Progenitor cell of endocrine pancreas (in vitro differentiated cells): ENCODE measurements around the gene RBM3. TPM values are rescaled to one million over a fixed set of nuclear protein-coding genes. Genes with fewer than 3 reads are reported as not detected.

Experiments used
- DNase-seq: peaks from one replicate; pipeline ENCODE4 v3.0.0; 2021; ENCODE audit warnings: low spot score; ENCODE audit not compliant: unreplicated experiment
- H3K27ac Mint-ChIP-seq: 2 replicates; pipeline ENCODE4 v1.8.0; 2021; ENCODE audit warnings: mild to moderate bottlenecking, moderate library complexity, mixed read lengths
- H3K27me3 Mint-ChIP-seq: 2 replicates; pipeline ENCODE4 v1.8.0; 2021; ENCODE audit warnings: mixed read lengths
- H3K36me3 Mint-ChIP-seq: 2 replicates; pipeline ENCODE4 v1.8.0; 2022; ENCODE audit warnings: mixed read lengths; ENCODE audit not compliant: insufficient read depth
- H3K4me1 Mint-ChIP-seq: 2 replicates; pipeline ENCODE4 v1.8.0; 2021; ENCODE audit warnings: low read depth, mixed read lengths
- H3K4me3 Mint-ChIP-seq: 2 replicates; pipeline ENCODE4 v1.8.0; 2021; ENCODE audit warnings: low read depth, mild to moderate bottlenecking, moderate library complexity, mixed read lengths
- H3K9me3 Mint-ChIP-seq: 2 replicates; pipeline ENCODE4 v1.8.0; 2021; ENCODE audit warnings: low read depth, mixed read lengths
- CTCF ChIP-seq: fragments of 200-600 bp; sonication (generic); IDR thresholded peaks from one replicate; pipeline ENCODE4 v1.5.0; 2021; ENCODE audit warnings: antibody characterized with exemption, mild to moderate bottlenecking; ENCODE audit not compliant: unreplicated experiment
- total RNA-seq: library from RNA; stranded (reverse); gene quantifications from 2 replicates; pipeline ENCODE4 v1.2.1, GENCODE V29; 2021

Gene RBM3
- total RNA-seq, 1 donor from 2014 or later = 140 TPM

GRCh38 chrX:48626401-48627298 is 52.4 kb downstream of the RBM3 start:
- H3K9me3 Mint-ChIP-seq = peaks cover 2% of the 10 kb centered on the region
- H3K27ac Mint-ChIP-seq = no peak overlapping the region

More at GRCh38 chrX:48626401-48627298, 52.4 kb downstream of the RBM3 start:
- Mint-ChIP-seq H3K4me1 (no peaks in the 10 kb centered on the region), H3K27me3 (no peaks in the 10 kb centered on the region), H3K4me3 (no peak overlapping the region), H3K36me3 (no peaks in the 10 kb centered on the region)
- DNase-seq = no peak
- no peak for TF ChIP-seq CTCF

Other genes starting within 250 kb of the RBM3 start
- not detected in 2 replicates for gene SSX3, start 217.8 kb upstream of the RBM3 start, total RNA-seq
- gene SSX4, start 190.9 kb upstream of the RBM3 start, total RNA-seq = not detected in 2 replicates
- gene SSX4B, start 162.5 kb upstream of the RBM3 start, total RNA-seq = not detected in 2 replicates
- gene SLC38A5, start 104.2 kb upstream of the RBM3 start, total RNA-seq = 0.33 and 0.74 TPM in 2 replicates
- gene FTSJ1, start 98.3 kb upstream of the RBM3 start, total RNA-seq = 40.5 and 41.8 TPM in 2 replicates
- 6.5 and 8.3 TPM in 2 replicates for gene PORCN, start 65.5 kb upstream of the RBM3 start, total RNA-seq
- gene EBP, start 52.7 kb upstream of the RBM3 start, total RNA-seq = 73.1 and 81.9 TPM in 2 replicates
- 12.6 and 14.5 TPM in 2 replicates for gene TBC1D25, start 34.8 kb upstream of the RBM3 start, total RNA-seq
- gene WDR13, start 23.0 kb downstream of the RBM3 start, total RNA-seq = 103 and 112 TPM in 2 replicates
- 0.62 and 1.2 TPM in 2 replicates for gene WAS, start 109.3 kb downstream of the RBM3 start, total RNA-seq
- gene SUV39H1, start 122.2 kb downstream of the RBM3 start, total RNA-seq = 7.4 and 8.2 TPM in 2 replicates
- gene GLOD5, start 187.3 kb downstream of the RBM3 start, total RNA-seq = not detected in 2 replicates
- not detected in 2 replicates for gene GATA1, start 212.1 kb downstream of the RBM3 start, total RNA-seq
- 234 and 261 TPM in 2 replicates for gene HDAC6, start 227.6 kb downstream of the RBM3 start, total RNA-seq